SK-N-MC (cell line): ENCODE measurements around the gene MBD3.

Source experiments
- EZH2 ChIP-seq: fragments of 200-600 bp; sonication (generic); IDR thresholded peaks from one replicate; pipeline ENCODE4 v1.6.1; 2017; ENCODE audit warnings: antibody characterized with exemption
- POLR2AphosphoS5 ChIP-seq: IDR thresholded peaks from 2 replicates; pipeline ENCODE4 v1.6.1; 2012; ENCODE audit warnings: mild to moderate bottlenecking, low read depth, low read length, borderline replicate concordance

- no peak for TF ChIP-seq EZH2
- TF ChIP-seq POLR2AphosphoS5 = no peak
Measured at GRCh38 chr19:1631557-1632100, 39.0 kb upstream of the MBD3 start.
